SK-N-SH (cell line): ENCODE data around the gene SERPINA12. TPM values are rescaled to one million over a fixed set of nuclear protein-coding genes. Genes with fewer than 3 reads are reported as not detected.

ENCODE experiments used
- CTCF ChIA-PET: fragments of 300-600, 350-600 bp; formaldehyde crosslinking; extraction: SDS; loops from one replicate; lab custom pipeline; 2021; lab: Yijun Ruan, JAX
- POLR2A ChIA-PET: fragments of 350-600 bp; sonication (Branson Sonifier 250); formaldehyde crosslinking; extraction: SDS; loops from one replicate; lab custom pipeline; 2020; ENCODE audit warnings: antibody characterized with exemption, inconsistent platforms; lab: Yijun Ruan, JAX
- DNase-seq: peaks from one replicate; pipeline ENCODE4 v3.0.0; 2012
- H2AFZ ChIP-seq: fragments of 200-600 bp; sonication (generic); 2 replicates; pipeline ENCODE4 v1.8.1; 2016; ENCODE audit warnings: antibody characterized with exemption, mild to moderate bottlenecking, low read depth
- H3F3A ChIP-seq: fragments of 200-600 bp; sonication (generic); replicated peaks from 2 replicates; pipeline ENCODE3; 2016; ENCODE audit warnings: antibody characterized with exemption, mild to moderate bottlenecking; ENCODE audit not compliant: insufficient read depth
- H3K27ac ChIP-seq, 2 experiments: fragments of 200-500 bp in 1 of 2; fragments of 200-600 bp in 1 of 2; sonication (Bioruptor generic) in 1 of 2; sonication (generic), shearing (Covaris generic) in 1 of 2; 2 replicates each; pipeline versions ENCODE4 v1.5.1 to v1.6.1; 2014 to 2016; ENCODE audit warnings: low read depth in 2 of 2, inconsistent platforms in 1 of 2, low read length in 1 of 2, mild to moderate bottlenecking in 1 of 2, mixed read lengths in 1 of 2
- H3K27me3 ChIP-seq: fragments of 200-600 bp; sonication (generic), shearing (Covaris generic); 2 replicates; pipeline ENCODE4 v1.6.1; 2016; ENCODE audit warnings: mixed run types; ENCODE audit not compliant: insufficient read depth
- H3K36me3 ChIP-seq, 2 experiments: fragments of 200-500 bp in 1 of 2; fragments of 200-600 bp in 1 of 2; sonication (Bioruptor generic) in 1 of 2; sonication (generic) in 1 of 2; replicated peaks in 1 of 2; 2 replicates each; pipeline versions ENCODE3 to v1.5.1; 2014 to 2016; ENCODE audit warnings: low read length in 1 of 2, mild to moderate bottlenecking in 1 of 2; ENCODE audit not compliant: insufficient read depth in 2 of 2, control insufficient read depth in 1 of 2
- H3K4me1 ChIP-seq, 2 experiments: fragments of 200-500 bp in 1 of 2; fragments of 200-600 bp in 1 of 2; sonication (Bioruptor generic) in 1 of 2; sonication (generic), shearing (Covaris generic) in 1 of 2; 2 replicates each; pipeline versions ENCODE4 v1.5.1 to v1.6.1; 2014 to 2016; ENCODE audit warnings: low read depth in 1 of 2, low read length in 1 of 2, mixed run types in 1 of 2; ENCODE audit not compliant: insufficient read depth in 2 of 2, control insufficient read depth in 1 of 2
- H3K4me2 ChIP-seq: fragments of 200-600 bp; sonication (generic), shearing (Covaris generic); 2 replicates; pipeline ENCODE4 v1.6.1; 2017; ENCODE audit warnings: mixed run types
- H3K4me3 ChIP-seq, 2 experiments: fragments of 200-500 bp in 1 of 2; fragments of 200-600 bp in 1 of 2; sonication (Bioruptor generic) in 1 of 2; sonication (generic), shearing (Covaris generic) in 1 of 2; 2 replicates each; pipeline versions ENCODE4 v1.5.1 to v1.8.1; 2014 to 2016; ENCODE audit warnings: low read depth in 2 of 2, inconsistent platforms in 1 of 2, low read length in 1 of 2, mild to moderate bottlenecking in 1 of 2, mixed read lengths in 1 of 2, moderate library complexity in 1 of 2
- H3K79me2 ChIP-seq: fragments of 200-600 bp; sonication (generic); 2 replicates; pipeline ENCODE4 v1.8.1; 2017; ENCODE audit warnings: mild to moderate bottlenecking; ENCODE audit not compliant: insufficient read depth
- H3K9ac ChIP-seq: fragments of 200-600 bp; sonication (generic); 2 replicates; pipeline ENCODE4 v1.6.1; 2017; ENCODE audit warnings: mixed run types
- H3K9me2 ChIP-seq: fragments of 200-600 bp; sonication (generic); 2 replicates; pipeline ENCODE4 v1.6.1; 2017; ENCODE audit warnings: mixed run types
- H3K9me3 ChIP-seq: fragments of 200-600 bp; sonication (generic); 2 replicates; pipeline ENCODE4 v1.6.1; 2017; ENCODE audit warnings: mixed run types, mild to moderate bottlenecking, moderate library complexity
- H4K20me1 ChIP-seq: fragments of 200-600 bp; sonication (generic); 2 replicates; pipeline ENCODE4 v1.6.1; 2017; ENCODE audit warnings: mild to moderate bottlenecking, mixed run types; ENCODE audit not compliant: insufficient read depth
- FOXM1 ChIP-seq: IDR thresholded peaks from 2 replicates; pipeline ENCODE4 v1.4.0; 2012; ENCODE audit warnings: low read depth, mild to moderate bottlenecking
- GATA2 ChIP-seq: sonication (generic); formaldehyde crosslinking; IDR thresholded peaks from 2 replicates; pipeline ENCODE4 v1.5.0; 2020; ENCODE audit warnings: mild to moderate bottlenecking, missing genetic modification reagents
- JUND ChIP-seq: IDR thresholded peaks from 2 replicates; pipeline ENCODE4 v1.4.0; 2012
- MAX ChIP-seq: IDR thresholded peaks from 2 replicates; pipeline ENCODE4 v1.4.0; 2012; ENCODE audit warnings: low read depth
- MEF2A ChIP-seq: IDR thresholded peaks from 2 replicates; pipeline ENCODE4 v1.4.0; 2012; ENCODE audit warnings: low read depth, borderline replicate concordance
- MXI1 ChIP-seq: IDR thresholded peaks from 2 replicates; pipeline ENCODE4 v1.6.1; 2012; ENCODE audit warnings: mild to moderate bottlenecking, low read depth, low read length, improper control_type of control experiment
- NRF1 ChIP-seq: IDR thresholded peaks from 2 replicates; pipeline ENCODE4 v1.6.1; 2012; ENCODE audit warnings: low read depth, mild to moderate bottlenecking, low read length
- RAD21 ChIP-seq: IDR thresholded peaks from 2 replicates; pipeline ENCODE4 v1.6.1; 2012; ENCODE audit warnings: mild to moderate bottlenecking, low read length
- RCOR1 ChIP-seq: fragments of 150-350 bp; IDR thresholded peaks from 2 replicates; pipeline ENCODE4 v1.6.1; 2017; ENCODE audit warnings: antibody characterized with exemption, low read length
- REST ChIP-seq: IDR thresholded peaks from 2 replicates; pipeline ENCODE4 v1.6.1; 2012; ENCODE audit warnings: mild to moderate bottlenecking, low read depth, low read length, moderate library complexity
- RXRA ChIP-seq: IDR thresholded peaks from 2 replicates; pipeline ENCODE4 v1.4.0; 2012; ENCODE audit warnings: low read depth, mild to moderate bottlenecking, borderline replicate concordance
- SIN3A ChIP-seq: IDR thresholded peaks from 2 replicates; pipeline ENCODE4 v1.6.1; 2012; ENCODE audit warnings: low read depth, mild to moderate bottlenecking, low read length, moderate library complexity, borderline replicate concordance
- SMC3 ChIP-seq: IDR thresholded peaks from 2 replicates; pipeline ENCODE4 v1.6.1; 2012; ENCODE audit warnings: low read depth, low read length, improper control_type of control experiment
- TEAD4 ChIP-seq: IDR thresholded peaks from 2 replicates; pipeline ENCODE4 v1.4.0; 2012; ENCODE audit warnings: mild to moderate bottlenecking, borderline replicate concordance; ENCODE audit not compliant: insufficient read depth
- USF2 ChIP-seq: fragments of 150-350 bp; IDR thresholded peaks from 2 replicates; pipeline ENCODE4 v1.6.1; 2017; ENCODE audit warnings: antibody characterized with exemption, low read length, low read depth, borderline replicate concordance
- WGBS: methylation state at CpG from one replicate; pipeline ENCODE4 v1.1.6; 2017; ENCODE audit warnings: low lambda C conversion rate; 5-methylcytosine and 5-hydroxymethylcytosine counted together
- polyA plus RNA-seq, 3 experiments: library from polyadenylated mRNA; depleted of rRNA; stranded (reverse); fragments of >200 nt; gene quantifications; 2 replicates each; pipeline ENCODE4 v1.2.3, GENCODE V29; 2012

The SERPINA12 gene
- polyA plus RNA-seq, 1 of the 3 experiments (the other 2 are of a cell fraction): not detected

DNA sequence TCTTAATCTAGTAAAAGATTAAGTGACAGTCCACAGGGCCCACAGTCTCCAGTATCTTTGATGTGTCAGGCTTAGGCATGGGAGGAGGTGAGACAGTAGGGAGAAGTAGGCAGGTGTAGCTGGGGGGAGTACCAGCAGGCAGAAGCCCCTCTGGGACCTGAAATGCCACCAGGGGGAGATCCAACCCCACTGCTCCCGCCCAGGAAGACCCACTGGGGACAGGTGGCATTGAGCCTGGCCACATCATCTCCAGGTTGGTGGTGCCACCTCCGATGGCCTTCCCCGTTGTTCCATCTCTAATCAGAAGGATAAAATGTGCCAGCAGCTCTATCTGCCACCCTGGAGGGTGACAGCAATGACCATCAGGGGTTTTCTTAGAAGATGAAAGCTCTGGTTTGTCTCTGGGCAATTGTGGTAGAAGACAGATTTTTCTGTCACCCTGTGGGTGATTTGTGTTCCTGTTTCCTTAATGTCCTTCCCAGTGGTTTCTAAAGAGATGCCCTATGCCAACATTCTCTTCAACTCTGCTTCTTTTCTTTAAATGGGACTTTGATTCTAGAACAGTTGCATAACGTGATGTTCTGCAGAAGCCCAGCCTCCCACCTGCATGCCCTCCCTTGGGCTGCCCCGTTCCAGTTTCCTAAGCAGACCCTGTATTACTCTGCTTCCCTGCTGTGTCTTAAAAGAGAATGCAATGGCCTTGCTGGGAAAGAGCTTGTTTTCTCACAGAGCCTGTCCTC lies 12.3 kb upstream of the SERPINA12 start:
- POLR2A ChIA-PET: no interaction called here
- no peaks in the 10 kb centered on the region for H3K36me3 ChIP-seq
- 13% methylated on average over 4 of the region's 5 CpGs for WGBS
- no peaks in the 10 kb centered on the region for H3K9me2 ChIP-seq
- no peak overlapping the region for H3K4me2 ChIP-seq
- no peaks in the 10 kb centered on the region for H3K79me2 ChIP-seq
- no peak overlapping the region for H3K4me3 ChIP-seq
- H3F3A ChIP-seq: no peaks in the 10 kb centered on the region
- no peak overlapping the region for H3K9ac ChIP-seq
- TF ChIP-seq SMC3: no peak
- no peak for TF ChIP-seq USF2
- TF ChIP-seq TEAD4: no peak
- TF ChIP-seq GATA2 (CRISPR knock-in tag): no peak
- no peak for TF ChIP-seq REST
- TF ChIP-seq RXRA: no peak
- no peak for TF ChIP-seq MAX
- no peak for TF ChIP-seq MEF2A
- TF ChIP-seq JUND: no peak
- no peak for TF ChIP-seq RCOR1
- no peak for TF ChIP-seq SIN3A
- no peak for TF ChIP-seq MXI1
- TF ChIP-seq NRF1: no peak
- no peak for TF ChIP-seq RAD21
- no peak for TF ChIP-seq FOXM1
- no peak for DNase-seq
- H3K27ac ChIP-seq: no peak overlapping the region
- CTCF ChIA-PET: interaction anchor here (1.6 kb wide), 1 partner anchor 27 kb away, joined by 3 read pairs; no protein-coding TSS in a partner anchor
- no peaks in the 10 kb centered on the region for H3K4me1 ChIP-seq
- no peaks in the 10 kb centered on the region for H4K20me1 ChIP-seq
- no peaks in the 10 kb centered on the region; the same call in 1 of the 2 replicates for H3K27me3 ChIP-seq
- no peaks in the 10 kb centered on the region for H3K9me3 ChIP-seq
- no peak overlapping the region for H2AFZ ChIP-seq
